ENCODE data around the gene DICER1.

Gene DICER1

DNA sequence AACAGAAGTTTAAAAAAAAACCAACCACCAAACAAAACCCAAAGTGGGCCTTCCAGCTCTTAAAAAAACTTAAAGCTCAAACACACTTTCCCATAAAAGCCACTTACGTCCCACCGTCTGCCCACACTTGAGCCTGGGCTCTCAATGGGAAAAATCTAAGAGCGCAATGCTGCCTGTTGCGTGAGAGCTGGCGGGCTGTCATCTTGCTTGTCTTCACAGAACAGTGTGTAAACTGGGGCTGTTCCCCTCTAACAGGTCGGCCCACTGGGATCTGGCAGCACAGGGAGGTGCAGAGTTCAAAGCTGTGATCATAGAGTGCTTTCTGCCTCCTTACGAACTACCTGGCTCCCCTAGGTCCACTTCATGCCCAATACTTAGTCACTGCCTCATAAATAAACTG lies 80.0 kb downstream of the DICER1 start:
- Histone ChIP-seq H3K27ac (ENCODE audit: low read length) (no peak overlapping the region), H2AFZ (ENCODE audit: low read length) (no peak overlapping the region), H3K9me2 (replicated peaks; ENCODE audit: insufficient read depth, low read length) (no peaks in the 10 kb centered on the region), H3K79me2 (ENCODE audit: low read length) (no peaks in the 10 kb centered on the region), H3K4me3 (ENCODE audit: low read length) (no peak overlapping the region), H3K9me3 (replicated peaks; ENCODE audit: insufficient read depth, low read length) (no peaks in the 10 kb centered on the region), H3F3A (ENCODE audit: insufficient read depth, low read length) (no peaks in the 10 kb centered on the region), H3K36me3 (replicated peaks; ENCODE audit: insufficient read depth, low read length) (no peaks in the 10 kb centered on the region), H3K4me2 (ENCODE audit: low read depth, low read length) (no peak overlapping the region), H3K9ac (ENCODE audit: low read length) (no peak overlapping the region), H4K20me1 (ENCODE audit: insufficient read depth, low read length) (no peaks in the 10 kb centered on the region), H3K4me1 (ENCODE audit: low read length) (no peaks in the 10 kb centered on the region), H3K27me3 (replicated peaks; ENCODE audit: insufficient read depth, low read length) (no peaks in the 10 kb centered on the region)
- no peak for DNase-seq
- TF ChIP-seq, protein P1, sequence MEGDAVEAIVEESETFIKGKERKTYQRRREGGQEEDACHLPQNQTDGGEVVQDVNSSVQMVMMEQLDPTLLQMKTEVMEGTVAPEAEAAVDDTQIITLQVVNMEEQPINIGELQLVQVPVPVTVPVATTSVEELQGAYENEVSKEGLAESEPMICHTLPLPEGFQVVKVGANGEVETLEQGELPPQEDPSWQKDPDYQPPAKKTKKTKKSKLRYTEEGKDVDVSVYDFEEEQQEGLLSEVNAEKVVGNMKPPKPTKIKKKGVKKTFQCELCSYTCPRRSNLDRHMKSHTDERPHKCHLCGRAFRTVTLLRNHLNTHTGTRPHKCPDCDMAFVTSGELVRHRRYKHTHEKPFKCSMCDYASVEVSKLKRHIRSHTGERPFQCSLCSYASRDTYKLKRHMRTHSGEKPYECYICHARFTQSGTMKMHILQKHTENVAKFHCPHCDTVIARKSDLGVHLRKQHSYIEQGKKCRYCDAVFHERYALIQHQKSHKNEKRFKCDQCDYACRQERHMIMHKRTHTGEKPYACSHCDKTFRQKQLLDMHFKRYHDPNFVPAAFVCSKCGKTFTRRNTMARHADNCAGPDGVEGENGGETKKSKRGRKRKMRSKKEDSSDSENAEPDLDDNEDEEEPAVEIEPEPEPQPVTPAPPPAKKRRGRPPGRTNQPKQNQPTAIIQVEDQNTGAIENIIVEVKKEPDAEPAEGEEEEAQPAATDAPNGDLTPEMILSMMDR (IDR thresholded peaks at IDR 0.05; ENCODE audit: low read length): no peak
- TF ChIP-seq EZH2phosphoT487 (IDR thresholded peaks at IDR 0.05; ENCODE audit: low read length) (no peak), EZH2 (optimal IDR thresholded peaks at IDR 0.05; ENCODE audit: low read depth, low read length) (no peak)

- Histone ChIP-seq H3K9me3 (replicated peaks; ENCODE audit: insufficient read depth, low read length) (no peaks in the 10 kb centered on the region), H3K9ac (ENCODE audit: low read length) (no peak overlapping the region), H3F3A (ENCODE audit: insufficient read depth, low read length) (no peaks in the 10 kb centered on the region), H4K20me1 (ENCODE audit: insufficient read depth, low read length) (no peaks in the 10 kb centered on the region), H3K9me2 (replicated peaks; ENCODE audit: insufficient read depth, low read length) (no peaks in the 10 kb centered on the region), H3K36me3 (replicated peaks; ENCODE audit: insufficient read depth, low read length) (no peaks in the 10 kb centered on the region), H3K79me2 (ENCODE audit: low read length) (no peaks in the 10 kb centered on the region), H3K4me3 (ENCODE audit: low read length) (no peak overlapping the region), H2AFZ (ENCODE audit: low read length) (no peak overlapping the region), H3K27me3 (replicated peaks; ENCODE audit: insufficient read depth, low read length) (no peaks in the 10 kb centered on the region), H3K4me1 (ENCODE audit: low read length) (no peaks in the 10 kb centered on the region), H3K27ac (ENCODE audit: low read length) (no peak overlapping the region), H3K4me2 (ENCODE audit: low read depth, low read length) (no peak overlapping the region)
- no peak for DNase-seq
- TF ChIP-seq EZH2phosphoT487 (IDR thresholded peaks at IDR 0.05; ENCODE audit: low read length) (no peak), EZH2 (optimal IDR thresholded peaks at IDR 0.05; ENCODE audit: low read depth, low read length) (no peak)
- TF ChIP-seq, protein P1 (IDR thresholded peaks at IDR 0.05; ENCODE audit: low read length): no peak
Measured at GRCh38 chr14:95075789-95076188, 81.5 kb downstream of the DICER1 start.

DNA sequence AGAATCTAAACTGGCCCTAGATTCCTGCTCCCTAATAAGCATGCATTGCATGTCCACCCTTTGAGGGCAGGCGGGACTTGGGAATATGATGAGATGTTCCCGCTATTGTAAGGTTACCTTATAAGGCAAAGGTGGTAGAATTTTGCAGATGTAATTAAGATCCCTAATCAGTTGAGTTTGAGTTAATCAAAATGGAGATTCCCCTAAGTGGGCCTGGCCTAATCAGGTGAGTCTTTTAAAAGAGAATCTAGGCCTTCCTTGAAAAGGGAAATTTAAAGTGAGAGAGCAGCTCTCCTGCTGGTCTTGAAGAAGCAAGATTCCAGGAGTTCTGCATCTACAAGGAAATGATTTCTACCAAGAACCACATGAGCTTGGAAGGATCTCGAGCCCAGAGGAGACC lies 83.4 kb downstream of the DICER1 start:
- Histone ChIP-seq H3K9ac (ENCODE audit: low read length) (no peak overlapping the region), H3F3A (ENCODE audit: insufficient read depth, low read length) (no peaks in the 10 kb centered on the region), H3K79me2 (ENCODE audit: low read length) (no peaks in the 10 kb centered on the region), H2AFZ (ENCODE audit: low read length) (no peak overlapping the region), H3K4me3 (ENCODE audit: low read length) (no peak overlapping the region), H3K36me3 (replicated peaks; ENCODE audit: insufficient read depth, low read length) (no peaks in the 10 kb centered on the region), H3K4me1 (ENCODE audit: low read length) (no peaks in the 10 kb centered on the region), H3K27ac (ENCODE audit: low read length) (no peak overlapping the region), H3K4me2 (ENCODE audit: low read depth, low read length) (no peak overlapping the region), H3K9me3 (replicated peaks; ENCODE audit: insufficient read depth, low read length) (no peaks in the 10 kb centered on the region), H3K27me3 (replicated peaks; ENCODE audit: insufficient read depth, low read length) (no peaks in the 10 kb centered on the region), H3K9me2 (replicated peaks; ENCODE audit: insufficient read depth, low read length) (no peaks in the 10 kb centered on the region), H4K20me1 (ENCODE audit: insufficient read depth, low read length) (no peaks in the 10 kb centered on the region)
- TF ChIP-seq EZH2 (optimal IDR thresholded peaks at IDR 0.05; ENCODE audit: low read depth, low read length): no peak
- TF ChIP-seq, protein P1 (IDR thresholded peaks at IDR 0.05; ENCODE audit: low read length): no peak
- TF ChIP-seq EZH2phosphoT487 (IDR thresholded peaks at IDR 0.05; ENCODE audit: low read length): no peak
- DNase-seq: no peak

All from MM.1S (cell line).